HG02870 (cell line): Measurements from ENCODE around the gene KIAA1614.
"Not testable (repeated sequence)": the region's sequence is repeated elsewhere in the genome, so short reads cannot be mapped to it uniquely, and the experiment has no call there.

ENCODE experiments used
- ATAC-seq: cut with Tn5 transposase; IDR thresholded peaks from one replicate; pipeline ENCODE4 v1.9.1; 2021; ENCODE audit warnings: mild to moderate bottlenecking, moderate library complexity; ENCODE audit not compliant: unreplicated experiment

The KIAA1614 gene

GRCh38 chr1:180954005-180954800, 41.5 kb downstream of the KIAA1614 start:
- peak; percentile 68 for ATAC-seq

DNA sequence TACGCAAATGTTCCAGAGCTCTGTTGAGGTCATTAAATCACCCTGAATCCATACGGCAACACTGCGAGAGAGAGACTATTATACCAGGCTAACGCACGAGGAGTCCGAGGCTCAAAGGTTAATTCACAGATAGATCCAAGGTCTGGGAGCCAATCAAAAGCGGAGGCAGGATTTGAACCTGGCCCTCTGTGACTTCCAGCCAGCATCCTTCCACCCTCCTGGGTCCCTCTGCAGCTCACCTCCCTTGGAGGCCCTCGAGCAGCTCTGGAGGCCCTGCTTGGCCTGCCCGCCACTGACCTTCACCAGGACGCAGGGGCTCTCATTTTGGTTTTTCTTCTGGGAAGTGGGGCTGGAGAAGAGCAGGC, 42.1 kb downstream of the KIAA1614 start:
- no peak for ATAC-seq

DNA sequence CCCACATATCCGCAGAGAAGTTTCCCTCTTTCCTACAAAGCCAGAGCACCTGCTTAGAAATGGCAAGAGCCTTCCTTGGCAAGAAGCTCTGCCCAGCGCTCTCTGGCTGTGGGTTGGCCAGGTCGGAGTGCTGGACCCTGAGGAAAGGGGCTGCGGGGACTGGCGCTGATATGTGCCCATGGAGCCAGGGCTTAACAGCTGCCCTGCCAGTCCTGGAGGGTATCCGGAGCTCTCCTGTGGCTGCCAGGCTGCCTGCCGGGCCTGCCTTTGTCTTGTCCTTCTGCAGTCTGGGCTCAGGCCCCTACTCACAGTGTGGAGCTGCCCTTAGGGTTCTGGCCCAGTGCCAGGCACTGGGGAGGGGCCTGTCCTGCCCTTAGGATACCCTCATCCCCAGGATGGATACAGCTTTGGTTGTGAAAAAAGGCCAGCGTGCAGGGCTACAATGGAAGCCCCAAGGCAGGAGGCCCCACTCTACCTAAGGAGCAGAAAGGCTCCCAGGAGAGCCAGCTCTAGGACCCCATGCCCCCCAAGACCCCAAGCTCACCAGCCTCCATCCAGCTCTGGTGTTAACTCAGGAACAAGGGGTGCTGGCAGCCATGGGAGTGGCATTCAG, 43.4 kb downstream of the KIAA1614 start:
- no peak for ATAC-seq

DNA sequence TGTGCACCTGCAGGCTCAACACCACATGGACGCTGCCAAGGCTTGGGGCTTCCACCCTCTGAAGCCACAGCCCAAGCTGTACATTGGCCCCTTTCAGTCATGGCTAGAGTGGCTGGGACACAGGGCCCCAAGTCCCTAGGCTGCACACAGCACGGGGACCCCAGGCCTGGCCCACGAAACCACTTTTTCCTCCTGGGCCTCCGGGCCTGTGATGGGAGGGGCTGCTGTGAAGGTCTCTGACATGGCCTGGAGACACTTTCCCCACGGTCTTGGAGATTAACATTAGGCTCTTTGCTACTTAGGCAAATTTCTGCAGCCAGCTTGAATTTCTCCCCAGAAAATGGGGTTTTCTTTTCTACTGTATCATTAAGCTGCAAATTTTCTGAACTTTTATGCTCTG, 46.9 kb downstream of the KIAA1614 start:
- not testable (repeated sequence) for ATAC-seq

- ATAC-seq, result no peak
Observed at GRCh38 chr1:180961622-180962021, 48.9 kb downstream of the KIAA1614 start.

- ATAC-seq, result no peak
Observed at GRCh38 chr1:180962178-180962577, 49.5 kb downstream of the KIAA1614 start.

GRCh38 chr1:180964056-180964455, 51.4 kb downstream of the KIAA1614 start:
- ATAC-seq, result no peak

DNA sequence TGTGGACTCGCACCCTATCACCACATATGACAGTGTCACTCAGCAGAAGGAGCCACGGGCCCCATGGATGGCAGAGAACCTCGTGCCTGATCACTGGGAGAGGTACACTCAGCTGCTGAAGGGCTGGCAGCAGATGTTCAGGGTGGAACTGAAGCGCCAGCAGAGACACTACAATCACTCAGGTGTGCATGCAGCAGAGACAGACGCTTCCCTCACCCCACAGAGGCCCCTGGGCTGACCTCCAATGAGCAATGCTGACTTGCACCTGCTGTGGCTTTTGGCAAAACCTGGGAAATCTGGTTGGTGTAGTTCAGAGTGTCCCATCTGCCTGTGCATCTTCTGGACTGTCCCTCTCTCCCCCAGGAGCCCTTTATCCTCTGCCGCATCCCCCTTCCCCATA, 51.9 kb downstream of the KIAA1614 start:
- ATAC-seq, result no peak

DNA sequence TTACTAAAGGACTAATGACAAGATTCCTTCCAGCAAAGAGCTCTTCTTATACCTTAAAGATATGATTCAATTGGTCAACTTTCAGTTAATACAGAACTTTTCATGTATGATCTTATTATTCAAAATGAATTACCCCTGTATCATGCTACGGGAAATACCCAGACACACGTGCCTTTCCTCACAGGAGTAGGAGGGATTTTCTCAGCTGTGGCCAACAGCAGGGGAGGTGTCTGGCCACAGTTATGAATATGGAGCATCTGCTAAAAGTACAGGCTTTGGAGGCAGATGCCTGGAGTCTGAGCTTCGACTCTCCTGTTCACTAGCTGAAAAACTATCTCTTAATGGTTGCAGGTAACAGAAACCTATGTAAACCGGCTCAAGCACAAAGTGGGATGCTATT, 53.6 kb downstream of the KIAA1614 start:
- no peak for ATAC-seq

GRCh38 chr1:180966744-180967536, 54.2 kb downstream of the KIAA1614 start:
- no peak for ATAC-seq

DNA sequence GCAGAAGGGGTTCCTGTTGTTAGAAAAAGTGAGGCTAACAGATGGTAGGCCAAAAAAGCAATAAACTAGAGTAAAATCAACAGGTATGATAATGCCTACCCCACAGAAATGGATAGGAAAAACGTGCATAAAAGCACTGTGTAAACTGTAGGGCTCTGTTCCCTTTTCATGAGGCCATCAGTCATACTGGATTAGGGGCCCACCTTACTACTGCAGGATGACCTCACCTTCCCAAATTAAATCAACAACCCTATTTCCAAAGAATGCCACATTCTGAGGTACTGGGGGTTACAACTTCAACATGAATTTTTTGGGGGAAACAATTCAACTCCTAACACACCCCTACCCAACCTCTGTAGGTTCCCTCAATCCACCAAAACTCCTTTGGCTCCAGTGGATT, 54.9 kb downstream of the KIAA1614 start:
- no peak for ATAC-seq

GRCh38 chr1:180968834-180969233, 56.1 kb downstream of the KIAA1614 start:
- not testable (repeated sequence) for ATAC-seq

- no peak for ATAC-seq
Observed at GRCh38 chr1:180969434-180969833, 56.7 kb downstream of the KIAA1614 start.

- no peak for ATAC-seq
Observed at GRCh38 chr1:180970333-180971079, 57.8 kb downstream of the KIAA1614 start.

GRCh38 chr1:180971273-180971997, 58.7 kb downstream of the KIAA1614 start:
- ATAC-seq, result no peak

GRCh38 chr1:180973369-180973768, 60.7 kb downstream of the KIAA1614 start:
- no peak for ATAC-seq

DNA sequence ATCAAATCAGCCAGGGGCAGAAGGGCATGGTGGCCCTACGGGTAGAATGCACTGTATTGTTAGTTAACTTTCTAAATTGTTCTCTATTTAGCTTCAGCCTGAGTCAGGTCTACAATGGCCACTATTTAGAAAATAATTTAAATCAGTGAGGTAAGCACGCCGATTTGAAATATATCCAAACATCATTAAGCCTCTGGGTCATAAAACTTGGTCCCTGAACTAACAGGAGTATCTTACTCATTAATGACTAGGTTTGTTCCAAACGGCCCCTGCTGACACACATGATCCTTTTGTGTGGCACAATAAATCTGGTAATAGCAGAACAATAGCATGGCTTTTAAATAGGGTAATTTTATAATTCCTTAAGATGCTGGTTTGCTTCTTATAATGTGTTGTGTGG, 61.5 kb downstream of the KIAA1614 start:
- no peak for ATAC-seq

DNA sequence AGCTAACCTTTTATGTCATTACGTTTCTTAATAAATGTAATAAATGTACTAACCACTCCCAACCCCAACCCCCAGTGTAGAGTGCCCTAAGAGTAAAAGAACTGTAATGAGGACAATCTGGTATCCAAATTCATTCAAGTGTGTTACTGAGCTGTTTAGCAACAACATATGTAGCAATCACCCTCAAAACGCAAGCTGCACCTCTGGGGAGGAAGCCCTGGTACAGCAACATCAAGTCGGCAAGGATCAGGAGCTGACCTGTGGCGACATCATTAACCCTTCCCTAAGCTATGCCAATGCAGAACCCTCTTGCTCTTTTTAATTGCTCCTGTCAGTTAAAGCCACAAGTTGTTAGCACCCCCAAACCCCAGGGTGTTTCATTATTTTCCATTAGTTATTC, 62.9 kb downstream of the KIAA1614 start:
- ATAC-seq, result no peak

- ATAC-seq, result no peak
Observed at GRCh38 chr1:180976191-180976590, 63.5 kb downstream of the KIAA1614 start.

DNA sequence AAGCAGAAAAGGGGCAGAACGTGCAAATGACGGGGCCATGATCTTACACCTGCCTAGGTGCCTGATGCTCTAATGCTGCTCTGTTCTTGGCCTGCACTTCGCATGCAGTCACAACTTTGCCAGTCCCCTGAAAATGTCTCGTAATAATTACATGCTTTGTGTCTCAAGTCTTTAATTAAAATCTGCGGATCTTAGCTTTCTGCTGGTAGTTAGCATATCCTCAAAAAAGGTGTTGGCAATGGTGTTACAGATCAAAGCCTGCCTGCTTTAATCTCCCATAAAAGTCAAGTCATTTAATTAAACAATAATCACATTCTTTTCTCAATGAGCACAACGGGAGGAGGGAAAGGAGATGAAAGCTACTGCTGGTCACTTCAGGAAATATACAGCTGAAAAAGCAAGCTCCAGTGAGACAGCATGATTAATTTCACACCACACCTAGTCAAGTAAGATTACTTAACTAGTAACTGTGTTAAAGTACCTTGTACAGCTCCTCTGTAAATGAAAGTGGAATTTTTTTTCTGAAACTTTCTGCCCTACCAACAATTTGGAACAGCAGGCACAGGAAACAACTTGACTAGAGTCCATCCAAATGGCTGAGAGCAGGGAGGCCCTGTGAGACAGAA, 64.1 kb downstream of the KIAA1614 start:
- ATAC-seq, result no peak
